HG02610 (cell line): ENCODE results near the gene SPRED2.
A peak's percentile ranks its signal among the peaks of the same experiment; 100 is the strongest.

Experiments
- ATAC-seq: cut with Tn5 transposase; IDR thresholded peaks from one replicate; pipeline ENCODE4 v1.9.1; 2021; ENCODE audit warnings: mild to moderate bottlenecking, moderate library complexity; ENCODE audit not compliant: unreplicated experiment

The SPRED2 gene

GRCh38 chr2:65432227-65433190 lies at the start of gene SPRED2:
Gene SPRED2, minus strand, starts transcription at chr2:65432599. Its CDS starts 612 bp downstream, at chr2:65431987.
- peak; percentile 28 for ATAC-seq

GRCh38 chr2:65481961-65482360 lies 49.6 kb upstream of the SPRED2 start:
- no peak for ATAC-seq

- ATAC-seq: no peak
Measured at GRCh38 chr2:65479524-65479923, 47.1 kb upstream of the SPRED2 start.

- no peak for ATAC-seq
Measured at GRCh38 chr2:65478498-65479135, 46.2 kb upstream of the SPRED2 start.

GRCh38 chr2:65477590-65477989 lies 45.2 kb upstream of the SPRED2 start:
- no peak for ATAC-seq

GRCh38 chr2:65476778-65477177 lies 44.4 kb upstream of the SPRED2 start:
- ATAC-seq: no peak

- no peak for ATAC-seq
Measured at GRCh38 chr2:65475000-65475399, 42.6 kb upstream of the SPRED2 start.

- no peak for ATAC-seq
Measured at GRCh38 chr2:65473045-65473444, 40.6 kb upstream of the SPRED2 start.

- no peak for ATAC-seq
Measured at GRCh38 chr2:65471409-65471808, 39.0 kb upstream of the SPRED2 start.

- no peak for ATAC-seq
Measured at GRCh38 chr2:65466551-65466950, 34.2 kb upstream of the SPRED2 start.

GRCh38 chr2:65465857-65466256 lies 33.5 kb upstream of the SPRED2 start:
- no peak for ATAC-seq

- ATAC-seq: no peak
Measured at GRCh38 chr2:65465124-65465523, 32.7 kb upstream of the SPRED2 start.

- ATAC-seq: no peak
Measured at GRCh38 chr2:65464604-65465003, 32.2 kb upstream of the SPRED2 start.

GRCh38 chr2:65458999-65459398 lies 26.6 kb upstream of the SPRED2 start:
- ATAC-seq: no peak

- ATAC-seq: no peak
Measured at GRCh38 chr2:65456886-65457285, 24.5 kb upstream of the SPRED2 start.

- ATAC-seq: no peak
Measured at GRCh38 chr2:65456064-65456463, 23.7 kb upstream of the SPRED2 start.

- no peak for ATAC-seq
Measured at GRCh38 chr2:65453916-65454315, 21.5 kb upstream of the SPRED2 start.

- ATAC-seq: no peak
Measured at GRCh38 chr2:65452150-65452895, 19.9 kb upstream of the SPRED2 start.

GRCh38 chr2:65450810-65451209 lies 18.4 kb upstream of the SPRED2 start:
- ATAC-seq: no peak

GRCh38 chr2:65450393-65450792 lies 18.0 kb upstream of the SPRED2 start:
- no peak for ATAC-seq

- ATAC-seq: no peak
Measured at GRCh38 chr2:65443509-65444186, 11.2 kb upstream of the SPRED2 start.
